Raji (cell line): Measurements from ENCODE around the gene PTPRN2.

Experiments
- POLR2A ChIP-seq: IDR thresholded peaks from 2 replicates; pipeline ENCODE4 v1.6.1; 2011; ENCODE audit warnings: low read depth, low read length, control low read depth; ENCODE audit not compliant: insufficient read depth

Gene PTPRN2

DNA sequence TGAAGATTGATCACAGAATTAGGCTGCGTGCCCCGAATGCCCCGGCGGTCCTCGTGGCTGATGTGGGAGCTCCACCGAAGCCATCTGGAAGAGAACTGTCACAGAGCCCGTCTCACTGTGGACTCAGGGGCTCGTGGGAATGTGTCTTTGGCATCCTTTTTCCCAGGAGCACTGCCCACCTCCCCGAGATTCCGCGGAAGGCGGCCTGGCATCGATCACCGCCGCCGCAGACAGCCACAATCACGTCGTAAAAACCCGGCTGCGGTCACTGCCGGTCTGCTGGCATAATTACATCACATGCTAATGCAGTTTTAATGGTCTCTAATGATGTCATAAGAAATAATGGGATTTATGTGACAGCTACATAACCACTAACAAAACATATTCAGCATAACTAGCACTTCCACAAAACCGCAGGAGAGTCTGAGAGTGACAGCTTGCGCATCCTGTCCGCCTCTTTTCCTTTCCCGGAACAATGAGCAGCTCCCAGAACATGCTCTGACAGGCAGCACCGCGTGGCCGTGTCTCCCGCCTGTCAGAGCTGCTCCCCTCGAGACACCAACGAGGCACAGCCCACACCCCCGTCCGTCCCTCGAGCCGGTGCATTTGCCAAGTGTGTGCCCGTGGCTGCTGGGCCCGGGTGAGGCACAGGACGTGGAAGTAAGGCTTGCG lies 490.0 kb downstream of the PTPRN2 start:
- TF ChIP-seq POLR2A = no peak

DNA sequence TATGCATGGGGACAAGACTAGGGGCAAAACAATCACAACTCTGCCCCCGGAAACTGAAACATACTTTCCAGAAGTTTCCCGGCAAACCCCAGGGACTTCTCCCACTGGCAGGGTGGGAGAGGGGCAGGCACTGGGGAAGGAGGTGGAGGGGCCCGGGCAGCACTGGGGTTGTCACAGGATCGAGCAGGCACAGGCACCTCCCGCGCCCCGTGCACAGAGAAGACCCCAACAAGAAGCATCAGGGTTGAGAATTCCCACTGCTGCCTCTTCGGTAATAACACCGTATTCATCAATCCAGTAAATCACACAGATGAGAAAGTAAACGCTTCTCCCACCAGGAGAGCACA lies 490.5 kb downstream of the PTPRN2 start:
- no peak for TF ChIP-seq POLR2A

DNA sequence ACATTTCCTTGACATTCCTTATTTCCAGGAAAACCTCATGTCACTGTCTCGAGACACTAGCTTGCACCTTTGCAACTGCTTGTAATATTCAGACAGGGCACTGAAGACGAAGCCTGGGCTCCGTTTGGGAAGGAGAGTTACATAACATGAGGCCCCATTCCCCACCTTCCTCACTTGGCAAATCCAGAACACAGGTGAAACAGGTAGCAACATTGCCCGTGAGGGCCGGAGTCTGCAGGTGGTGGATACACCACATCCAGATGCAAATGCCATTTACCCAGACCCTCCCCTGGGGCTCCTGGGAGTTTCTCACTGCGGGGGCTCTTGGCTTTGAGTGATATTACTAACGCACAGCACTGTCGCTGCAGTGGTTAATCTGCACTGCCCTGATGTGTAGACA lies 491.0 kb downstream of the PTPRN2 start:
- no peak for TF ChIP-seq POLR2A

DNA sequence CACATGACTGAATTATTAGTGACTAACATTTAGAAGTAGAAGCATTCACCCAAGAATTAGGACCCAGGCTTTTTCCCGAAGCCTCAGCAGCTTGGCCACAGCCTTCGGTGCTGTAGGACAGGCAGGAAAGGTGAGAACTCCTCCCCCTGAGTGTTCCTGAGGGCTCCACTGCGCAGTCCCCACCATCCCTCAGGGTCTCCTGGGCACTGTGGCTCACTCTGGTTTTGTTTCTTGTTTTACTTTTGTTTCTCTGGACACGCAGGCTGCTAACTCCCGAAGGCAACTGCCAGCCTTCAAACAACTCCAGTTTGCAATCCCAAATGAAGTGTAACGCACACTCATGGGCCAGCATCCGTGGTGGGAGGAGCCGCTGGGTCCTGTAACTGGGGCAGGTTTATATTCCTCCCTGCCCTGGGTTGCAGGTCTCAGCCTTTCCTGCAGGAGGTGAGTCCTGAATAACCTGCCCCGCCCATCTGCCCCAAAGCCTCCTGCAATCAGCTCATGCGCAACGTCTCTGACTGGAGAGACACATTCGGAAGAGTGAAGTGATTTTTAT lies 492.9 kb downstream of the PTPRN2 start:
- TF ChIP-seq POLR2A = no peak

DNA sequence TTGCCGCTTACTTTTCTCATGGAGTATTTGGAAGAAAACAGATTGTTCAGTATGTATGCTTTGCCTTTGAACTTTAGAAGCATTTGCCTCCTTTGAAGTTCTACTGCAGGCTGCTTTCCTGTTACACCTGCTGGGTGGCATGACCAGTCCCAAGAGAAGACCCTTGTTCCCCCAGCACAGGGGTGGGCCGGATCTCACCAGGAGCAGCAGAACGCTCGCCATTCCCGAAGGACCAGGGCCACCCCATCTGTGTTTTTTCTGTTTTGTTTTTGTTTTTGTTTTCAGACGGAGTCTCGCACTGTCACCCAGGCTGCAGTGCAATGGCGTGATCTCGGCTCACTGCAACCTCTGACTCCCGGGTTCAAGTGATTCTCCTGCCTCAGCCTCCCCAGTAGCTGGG lies 493.6 kb downstream of the PTPRN2 start:
- no peak for TF ChIP-seq POLR2A

DNA sequence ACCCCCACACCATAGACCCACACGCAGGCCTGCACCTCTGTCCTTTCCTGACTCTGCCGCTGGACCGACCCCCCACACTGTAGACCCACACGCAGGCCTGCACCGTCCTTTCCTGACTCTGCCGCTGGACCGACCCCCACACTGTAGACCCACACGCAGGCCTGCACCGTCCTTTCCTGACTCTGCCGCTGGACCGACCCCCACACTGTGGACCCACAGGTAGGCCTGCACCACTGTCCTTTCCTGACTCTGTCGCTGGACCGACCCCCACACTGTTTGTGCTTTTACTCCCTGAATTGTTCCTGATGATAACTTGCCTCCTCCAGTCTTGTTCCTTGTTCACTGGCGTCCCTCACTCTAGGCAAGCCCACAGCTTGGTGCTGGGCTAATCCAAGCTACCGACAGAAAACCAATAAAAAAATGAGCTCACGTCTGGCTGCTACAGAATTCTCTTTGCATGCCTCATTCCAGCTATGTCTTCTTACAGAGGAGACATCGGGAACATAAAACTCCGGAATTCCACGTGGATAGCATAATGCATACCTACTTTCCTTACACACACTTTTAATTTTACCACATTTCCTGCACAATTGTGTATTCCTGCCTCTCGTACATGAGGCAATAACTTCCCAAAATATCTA lies 494.3 kb downstream of the PTPRN2 start:
- TF ChIP-seq POLR2A = no peak

DNA sequence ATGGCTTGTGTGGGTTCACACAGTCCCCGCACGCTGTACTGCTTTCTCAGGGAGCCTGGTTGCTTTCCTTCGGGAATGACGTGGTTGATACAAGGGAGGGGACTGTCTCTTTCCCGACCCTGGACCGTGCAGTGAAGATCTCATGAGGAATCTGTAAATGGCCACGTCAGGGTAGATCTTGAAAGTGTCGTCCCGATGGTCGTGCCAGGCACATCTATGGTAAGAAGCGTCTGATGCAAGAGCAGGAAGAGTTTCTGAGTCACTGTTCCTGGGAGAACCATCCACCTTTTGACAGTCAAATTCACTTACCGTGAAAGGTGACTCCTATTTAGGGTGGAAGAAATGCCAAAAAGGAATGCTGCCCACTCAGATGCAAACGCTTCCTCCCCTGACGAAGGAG lies 500.4 kb downstream of the PTPRN2 start:
- no peak for TF ChIP-seq POLR2A

DNA sequence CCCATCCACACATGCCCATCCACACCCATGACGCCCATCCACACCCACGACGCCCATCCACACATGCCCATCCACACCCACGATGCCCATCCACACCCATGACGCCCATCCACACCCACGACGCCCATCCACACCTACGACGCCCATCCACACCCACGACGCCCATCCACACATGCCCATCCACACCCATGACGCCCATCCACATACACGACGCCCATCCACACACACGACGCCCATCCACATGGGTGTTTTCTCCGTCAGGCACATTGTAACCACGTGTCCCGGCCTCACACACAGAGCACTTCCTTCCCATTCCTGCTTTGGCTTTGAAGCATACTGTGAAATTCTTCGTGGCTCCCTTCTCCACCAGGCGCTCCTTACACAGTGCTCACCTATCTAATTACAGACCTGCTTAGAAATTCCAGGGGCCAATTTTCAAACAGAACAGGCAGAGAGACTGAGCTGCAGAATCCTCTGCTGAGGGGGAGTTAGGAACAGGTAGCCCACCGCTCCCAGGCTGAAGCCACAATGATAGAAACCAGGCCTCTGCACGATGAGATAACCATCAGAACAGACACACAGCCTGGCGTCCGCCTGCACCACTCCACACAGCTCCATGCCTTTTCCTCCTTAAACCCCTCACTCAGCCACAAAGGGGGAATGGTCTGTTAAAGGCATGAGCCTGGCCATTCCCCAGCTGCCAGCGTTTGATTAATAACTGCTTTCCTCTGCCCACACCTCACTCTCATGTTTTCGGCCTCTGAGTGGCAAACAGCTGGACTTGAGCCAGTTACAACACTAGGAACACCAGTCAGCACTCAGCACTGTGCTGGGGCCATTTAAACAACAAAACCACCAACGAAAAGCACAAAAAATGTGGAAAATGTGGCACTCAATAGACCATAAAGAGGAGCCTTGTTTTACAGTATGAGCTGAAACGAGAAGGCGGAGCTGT lies 501.6 kb downstream of the PTPRN2 start:
- no peak for TF ChIP-seq POLR2A

DNA sequence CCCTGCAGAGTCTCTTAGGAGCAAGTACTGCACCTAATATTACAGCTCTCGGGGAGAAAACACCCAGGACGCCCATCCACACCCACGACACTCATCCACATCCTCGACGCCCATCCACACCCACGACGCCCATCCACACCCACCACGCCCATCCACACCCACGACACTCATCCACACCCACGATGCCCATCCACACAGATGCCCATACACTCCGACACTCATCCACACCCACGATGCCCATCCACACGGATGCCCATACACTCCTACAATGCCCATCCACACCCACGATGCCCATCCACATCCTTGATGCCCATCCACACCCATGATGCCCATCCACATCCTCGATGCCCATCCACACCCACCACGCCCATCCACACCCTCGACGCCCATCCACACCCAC lies 503.1 kb downstream of the PTPRN2 start:
- TF ChIP-seq POLR2A = no peak

DNA sequence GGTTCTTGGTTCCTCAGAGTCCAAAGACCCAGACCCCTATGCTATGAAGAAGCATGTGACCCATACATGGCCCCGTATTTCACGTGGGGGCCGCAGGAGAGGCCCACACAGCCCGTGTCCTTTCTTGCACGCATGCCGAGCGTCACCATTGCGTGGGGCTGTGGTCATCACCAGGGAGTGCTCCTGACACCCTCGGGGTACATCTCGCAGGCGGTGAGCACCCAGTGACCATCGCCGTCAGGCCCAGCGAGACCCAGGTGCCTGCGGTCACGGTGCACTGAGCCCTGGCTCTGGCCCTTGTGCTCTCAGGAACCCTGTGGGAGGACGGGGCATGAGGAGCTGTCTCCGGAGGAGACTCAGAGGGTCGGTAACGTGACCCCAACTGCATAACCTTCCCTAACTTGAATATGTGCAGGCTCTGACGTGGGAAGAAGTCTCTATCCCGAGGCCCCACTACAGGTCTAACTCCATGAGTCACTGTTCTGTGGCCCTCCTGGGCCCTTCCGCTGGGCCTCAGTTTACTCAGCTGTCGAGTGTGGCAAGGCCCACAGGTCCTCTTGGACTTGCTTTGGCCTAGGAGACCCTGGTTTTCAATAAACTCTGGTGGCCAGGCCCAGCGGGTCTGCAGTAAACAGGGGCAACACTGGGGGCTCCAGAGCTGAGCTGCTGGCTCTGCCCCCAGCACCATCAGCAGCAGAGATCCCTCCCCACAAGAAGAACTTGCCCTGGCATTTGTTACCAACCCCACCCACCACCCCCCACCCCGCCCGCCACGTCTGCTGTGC lies 503.9 kb downstream of the PTPRN2 start:
- no peak for TF ChIP-seq POLR2A

DNA sequence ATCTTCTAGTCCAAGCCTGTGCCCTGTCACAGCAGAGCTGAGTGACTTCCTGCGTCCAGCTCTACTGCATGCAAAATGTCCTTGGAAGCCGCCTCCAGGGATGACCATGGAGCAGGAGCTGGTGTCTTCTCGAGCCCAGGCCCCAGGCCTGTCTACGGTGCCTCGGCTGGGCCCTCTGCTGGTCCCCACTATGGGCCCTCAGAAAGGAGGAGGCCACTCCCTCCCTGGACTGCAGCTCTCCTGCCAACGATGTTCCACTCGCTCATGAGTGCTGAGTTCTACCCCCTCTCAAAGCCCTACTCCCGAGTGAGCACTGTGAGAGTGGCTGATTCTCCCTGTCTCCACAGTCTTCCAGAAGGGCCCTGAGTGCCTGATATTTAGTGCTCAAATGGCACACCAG lies 504.9 kb downstream of the PTPRN2 start:
- TF ChIP-seq POLR2A = no peak

DNA sequence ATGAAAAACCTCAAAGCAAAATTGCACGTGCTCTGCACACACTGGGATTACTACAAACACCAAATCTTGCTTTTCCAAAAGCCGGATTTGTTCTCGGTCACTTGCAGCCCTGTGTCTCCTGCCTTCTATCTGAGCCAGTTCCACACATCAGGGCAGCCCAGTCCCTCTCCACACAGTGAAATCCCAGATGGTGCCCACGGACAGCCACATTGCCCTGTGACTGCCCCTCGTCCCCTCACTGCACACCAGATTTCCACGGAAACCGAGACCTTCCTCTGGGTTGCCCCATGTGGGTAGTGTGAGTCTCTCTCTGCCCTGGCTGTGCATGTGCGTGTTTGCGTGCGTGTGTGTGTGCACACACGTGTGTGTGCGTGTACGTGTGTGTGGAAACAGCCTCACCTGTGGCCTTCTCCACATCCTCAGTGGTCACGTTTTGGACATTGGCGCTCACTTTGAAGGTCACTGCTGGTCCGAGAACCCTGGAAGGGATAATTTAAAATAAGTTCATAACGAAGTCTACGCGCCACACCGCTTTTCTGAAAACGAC lies 506.7 kb downstream of the PTPRN2 start:
- no peak for TF ChIP-seq POLR2A

DNA sequence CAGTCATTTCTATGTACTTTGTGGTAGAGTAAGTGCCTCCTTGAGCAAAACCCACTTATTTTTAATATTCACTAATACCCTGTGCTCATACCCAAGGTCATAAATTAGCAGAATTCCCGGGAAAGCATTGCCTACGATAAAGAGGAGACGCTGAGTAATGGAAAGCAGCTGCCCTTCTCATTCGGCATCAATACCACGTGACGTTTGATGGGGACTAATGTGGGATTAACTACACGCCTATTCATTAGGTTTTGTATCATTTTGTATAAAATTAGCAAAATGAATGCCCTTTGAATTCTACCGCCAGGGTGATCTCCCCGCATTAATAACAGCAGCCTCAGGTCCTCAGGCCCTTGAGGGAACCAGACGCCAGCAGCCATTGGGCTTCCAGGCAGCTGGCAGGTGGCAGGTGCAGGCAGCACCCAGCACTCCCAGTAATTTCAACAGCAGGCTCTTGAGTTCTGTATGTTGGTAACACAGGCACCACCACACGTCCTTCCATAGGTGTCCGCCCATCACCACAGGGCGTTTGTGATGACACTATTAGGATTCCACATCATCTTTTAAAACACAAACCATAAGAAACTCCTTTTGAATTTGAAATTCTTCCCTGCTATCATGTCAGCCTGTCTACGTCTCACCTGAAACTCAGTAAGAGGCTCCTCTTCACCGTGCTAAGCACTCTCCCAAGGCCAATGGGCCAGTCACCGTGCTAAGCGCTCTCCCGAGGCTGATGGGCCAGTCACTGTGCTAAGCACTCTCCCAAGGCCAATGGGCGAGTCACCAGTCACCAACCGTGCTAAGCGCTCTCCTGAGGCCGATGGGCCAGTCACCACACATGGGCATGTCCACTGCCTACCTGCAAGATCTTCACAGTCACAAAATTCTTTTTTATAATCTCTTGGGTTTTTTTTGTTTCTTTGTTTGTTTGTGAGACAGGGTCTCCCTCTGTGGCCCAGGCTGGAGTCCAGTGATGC lies 509.4 kb downstream of the PTPRN2 start:
- TF ChIP-seq POLR2A = no peak

DNA sequence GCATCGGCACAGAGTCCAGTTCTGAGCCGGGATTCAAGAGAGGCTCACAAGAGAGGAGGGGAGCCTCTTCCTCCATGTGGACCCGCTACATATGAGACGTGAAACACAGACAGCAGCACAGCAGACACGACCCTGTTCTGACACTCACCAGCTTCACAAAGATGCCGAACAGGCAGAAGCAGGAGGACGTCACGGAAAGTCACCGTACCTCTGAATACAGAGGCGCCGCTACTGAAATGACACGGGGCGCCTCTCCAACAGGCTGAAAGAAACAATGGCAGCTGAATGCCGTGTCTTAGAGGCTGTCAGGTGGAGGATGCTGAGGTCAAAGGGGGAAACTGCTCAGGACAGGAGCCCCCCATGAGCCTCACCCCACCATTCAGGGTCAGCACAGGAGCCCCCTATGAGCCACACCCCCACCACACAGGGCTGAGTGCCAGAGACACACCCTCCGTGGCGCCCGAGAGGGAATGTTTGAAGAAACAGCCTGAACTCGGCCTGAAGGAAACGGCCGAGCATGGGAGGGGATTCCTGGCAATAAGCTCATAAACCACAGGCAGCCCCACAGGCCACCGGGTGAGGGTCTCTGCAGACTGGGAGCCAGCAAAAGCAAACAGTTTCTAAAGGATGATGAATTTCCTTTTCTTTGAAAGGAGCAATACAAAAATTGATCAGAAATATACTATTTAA lies 510.3 kb downstream of the PTPRN2 start:
- TF ChIP-seq POLR2A = no peak
